Tibial artery (tissue), 4 donors: Measurements from ENCODE around the gene DLX5.

Experiments used
- DNase-seq, 2 donors: peaks; one replicate each; pipeline ENCODE4 v3.0.0-alpha.2; 2019
- H3K27ac ChIP-seq, 2 donors: fragments of 200-600 bp; sonication (generic) in 1 of 2; 1 replicate in 1 of 2; 2 replicates in 1 of 2; pipeline ENCODE4 v1.5.1; 2018 to 2019; ENCODE audit warnings: mild to moderate bottlenecking in 1 of 2
- H3K27me3 ChIP-seq, 2 donors: fragments of 200-600 bp; sonication (generic) in 1 of 2; one replicate each; pipeline versions ENCODE4 v1.5.1 to v1.6.0; 2016 to 2019
- H3K36me3 ChIP-seq, 3 donors: fragments of 200-600 bp; sonication (generic) in 2 of 3; one replicate each; pipeline ENCODE4 v1.5.1; 2016 to 2019; ENCODE audit warnings: mild to moderate bottlenecking in 2 of 3
- H3K4me1 ChIP-seq, 4 donors: fragments of 200-600 bp; sonication (generic) in 2 of 4; 1 replicate in 3 of 4; 2 replicates in 1 of 4; pipeline ENCODE4 v1.5.1; 2016 to 2019
- H3K4me3 ChIP-seq, 2 donors: fragments of 200-600 bp; sonication (generic) in 1 of 2; 1 replicate in 1 of 2; 2 replicates in 1 of 2; pipeline ENCODE4 v1.5.1; 2018 to 2019; ENCODE audit warnings: mild to moderate bottlenecking in 2 of 2
- H3K9me3 ChIP-seq, 3 donors: fragments of 200-600 bp; sonication (generic) in 1 of 3; one replicate each; pipeline ENCODE4 v1.5.1; 2016 to 2019
- intact Hi-C: fragments of 100-400 bp; cut with DNase I; formaldehyde crosslinking; loops from one replicate; pipeline ENCODE4 v1.15.0; 2023; ENCODE audit warnings: low total_unique reads
- TF ChIP-seq, protein P1 (sequence below), 2 experiments: fragments of 200-600 bp in 1 of 2; fragments of 450-650 bp in 1 of 2; IDR thresholded peaks; one replicate each; pipeline ENCODE4 v1.5.1; 2017 to 2019; ENCODE audit warnings: antibody characterized with exemption in 2 of 2, mild to moderate bottlenecking in 1 of 2, moderate library complexity in 1 of 2

The DLX5 gene

DNA sequence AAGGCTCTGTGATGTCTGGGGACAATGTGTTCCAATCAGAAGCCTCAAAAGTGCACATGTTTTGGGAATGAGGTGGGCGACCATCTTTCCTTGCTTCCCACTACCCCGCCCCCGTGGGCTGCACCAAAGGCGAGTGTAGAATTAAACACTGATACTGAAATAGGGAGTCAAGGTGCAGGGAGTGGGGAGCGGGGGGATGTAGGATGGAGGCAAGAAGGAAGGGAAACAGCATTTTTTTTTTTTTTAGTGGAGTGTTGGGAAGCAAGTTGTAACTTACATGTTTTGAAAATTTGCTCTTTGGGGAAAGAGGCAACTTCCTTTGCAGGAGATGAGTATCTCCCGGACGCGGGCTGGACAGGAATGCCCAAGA lies 484 bp upstream of the DLX5 start:
- Histone ChIP-seq H3K36me3 (no peaks in the 10 kb centered on the region), H3K4me1 (peaks cover 0 to 55% (median 24%) of the 10 kb centered on the region in 4 donors), H3K4me3 (peak overlapping the region; percentile 42 to 47), H3K27me3 (peaks cover 0 to 69% of the 10 kb centered on the region in 2 donors), H3K27ac (no peak overlapping the region), H3K9me3 (no peaks in the 10 kb centered on the region)
- TF ChIP-seq, protein P1, sequence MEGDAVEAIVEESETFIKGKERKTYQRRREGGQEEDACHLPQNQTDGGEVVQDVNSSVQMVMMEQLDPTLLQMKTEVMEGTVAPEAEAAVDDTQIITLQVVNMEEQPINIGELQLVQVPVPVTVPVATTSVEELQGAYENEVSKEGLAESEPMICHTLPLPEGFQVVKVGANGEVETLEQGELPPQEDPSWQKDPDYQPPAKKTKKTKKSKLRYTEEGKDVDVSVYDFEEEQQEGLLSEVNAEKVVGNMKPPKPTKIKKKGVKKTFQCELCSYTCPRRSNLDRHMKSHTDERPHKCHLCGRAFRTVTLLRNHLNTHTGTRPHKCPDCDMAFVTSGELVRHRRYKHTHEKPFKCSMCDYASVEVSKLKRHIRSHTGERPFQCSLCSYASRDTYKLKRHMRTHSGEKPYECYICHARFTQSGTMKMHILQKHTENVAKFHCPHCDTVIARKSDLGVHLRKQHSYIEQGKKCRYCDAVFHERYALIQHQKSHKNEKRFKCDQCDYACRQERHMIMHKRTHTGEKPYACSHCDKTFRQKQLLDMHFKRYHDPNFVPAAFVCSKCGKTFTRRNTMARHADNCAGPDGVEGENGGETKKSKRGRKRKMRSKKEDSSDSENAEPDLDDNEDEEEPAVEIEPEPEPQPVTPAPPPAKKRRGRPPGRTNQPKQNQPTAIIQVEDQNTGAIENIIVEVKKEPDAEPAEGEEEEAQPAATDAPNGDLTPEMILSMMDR (IDR thresholded peaks at IDR 0.05), result no peak
- DNase-seq, result no peak
- intact Hi-C loops, result loop anchor here (5.0 to 10.0 kb wide), 3 partner anchors 310 to 1103 kb away; no protein-coding TSS in a partner anchor

DNA sequence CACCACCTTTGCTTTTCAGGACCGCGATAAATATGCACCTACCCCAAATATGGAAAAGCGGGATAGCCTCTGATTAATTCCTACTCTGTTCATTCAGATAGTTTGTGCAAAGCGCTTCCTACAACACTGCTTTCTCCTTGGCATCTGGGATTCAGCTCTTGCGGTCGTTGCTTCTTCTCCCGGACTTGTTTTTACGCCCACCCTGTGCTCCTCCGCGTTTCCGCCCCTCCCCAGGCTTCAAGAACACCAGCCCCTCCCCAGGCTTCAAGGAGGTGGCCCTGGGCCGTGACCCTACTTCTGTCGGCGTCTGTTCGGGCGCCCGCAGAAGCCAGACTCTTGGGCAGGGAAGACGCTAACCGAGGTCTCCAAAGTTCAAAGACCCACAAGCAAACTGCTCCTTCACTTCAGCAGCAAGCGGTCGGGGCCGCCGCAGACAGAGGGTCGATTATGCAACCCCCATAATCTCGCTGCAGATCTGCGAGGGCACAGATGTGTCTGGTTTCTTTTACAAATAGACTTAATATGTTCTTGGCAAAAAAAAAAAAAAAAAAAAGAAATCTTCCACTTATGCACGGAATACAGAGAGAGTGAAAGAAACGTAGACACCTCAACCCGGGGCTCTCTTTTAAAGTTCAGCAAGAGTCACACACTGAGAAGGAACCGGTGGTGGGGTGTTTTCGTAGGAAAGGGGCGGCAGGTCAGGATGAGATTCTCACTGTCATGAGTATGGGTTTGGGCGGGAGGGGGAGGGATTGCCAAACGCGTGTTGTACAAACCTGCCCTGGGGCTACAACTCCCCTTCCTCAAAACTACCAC lies 1.9 kb downstream of the DLX5 start:
- TF ChIP-seq, protein P1 (IDR thresholded peaks at IDR 0.05), result no peak
- H3K4me1 ChIP-seq, result peaks cover 0 to 67% (median 34%) of the 10 kb centered on the region in 4 donors
- H3K9me3 ChIP-seq, result no peaks in the 10 kb centered on the region
- H3K27me3 ChIP-seq, result peaks cover 0 to 93% of the 10 kb centered on the region in 2 donors
- H3K4me3 ChIP-seq, result peak overlapping the region; percentile 2 to 47
- no peak for DNase-seq
- H3K36me3 ChIP-seq, result no peaks in the 10 kb centered on the region
- intact Hi-C loops, result loop anchor here (10.0 kb wide), 1 partner anchor 308 kb away; no protein-coding TSS in a partner anchor
- H3K27ac ChIP-seq, result no peak overlapping the region

DNA sequence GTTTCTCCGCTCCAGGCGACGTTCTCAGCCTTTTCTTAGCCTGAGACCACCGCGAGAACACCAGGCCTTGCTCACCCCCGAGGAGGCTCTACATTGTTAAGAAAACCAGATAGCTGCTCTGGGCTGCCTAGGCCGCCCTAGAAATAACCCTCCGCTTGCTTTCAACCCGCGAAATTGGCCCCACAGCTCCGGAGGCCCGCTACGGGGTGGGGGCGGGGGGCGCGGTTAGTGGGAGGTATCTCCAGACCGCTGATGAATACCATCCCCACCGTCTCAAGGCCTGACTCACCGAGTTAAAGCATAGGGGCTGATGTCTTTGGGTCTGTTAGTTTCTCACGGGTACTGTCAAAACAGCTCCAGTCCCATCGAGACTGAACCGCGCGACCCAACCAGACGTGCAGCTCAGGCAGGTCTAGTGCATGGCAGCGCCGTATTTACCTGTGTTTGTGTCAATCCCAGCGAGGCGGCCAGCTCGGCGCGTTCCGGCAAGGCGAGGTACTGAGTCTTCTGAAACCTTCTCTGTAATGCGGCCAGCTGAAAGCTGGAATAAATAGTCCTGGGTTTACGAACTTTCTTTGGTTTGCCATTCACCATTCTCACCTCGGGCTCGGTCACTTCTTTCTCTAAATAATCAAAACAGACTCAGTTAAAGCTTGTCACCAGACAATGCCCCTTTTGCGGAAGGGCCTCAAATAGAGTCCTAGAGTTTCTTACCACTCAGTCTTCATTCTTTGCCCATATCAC lies 2.7 kb downstream of the DLX5 start:
- intact Hi-C loops, result loop anchor here (10.0 kb wide), 1 partner anchor 307 kb away; no protein-coding TSS in a partner anchor
- Histone ChIP-seq H3K36me3 (no peaks in the 10 kb centered on the region), H3K27me3 (peaks cover 0 to 100% of the 10 kb centered on the region in 2 donors), H3K4me1 (peaks cover 0 to 69% (median 38%) of the 10 kb centered on the region in 4 donors), H3K27ac (no peak overlapping the region), H3K9me3 (no peaks in the 10 kb centered on the region), H3K4me3 (no peak overlapping the region)
- TF ChIP-seq, protein P1 (IDR thresholded peaks at IDR 0.05), result no peak
- DNase-seq, result no peak

DNA sequence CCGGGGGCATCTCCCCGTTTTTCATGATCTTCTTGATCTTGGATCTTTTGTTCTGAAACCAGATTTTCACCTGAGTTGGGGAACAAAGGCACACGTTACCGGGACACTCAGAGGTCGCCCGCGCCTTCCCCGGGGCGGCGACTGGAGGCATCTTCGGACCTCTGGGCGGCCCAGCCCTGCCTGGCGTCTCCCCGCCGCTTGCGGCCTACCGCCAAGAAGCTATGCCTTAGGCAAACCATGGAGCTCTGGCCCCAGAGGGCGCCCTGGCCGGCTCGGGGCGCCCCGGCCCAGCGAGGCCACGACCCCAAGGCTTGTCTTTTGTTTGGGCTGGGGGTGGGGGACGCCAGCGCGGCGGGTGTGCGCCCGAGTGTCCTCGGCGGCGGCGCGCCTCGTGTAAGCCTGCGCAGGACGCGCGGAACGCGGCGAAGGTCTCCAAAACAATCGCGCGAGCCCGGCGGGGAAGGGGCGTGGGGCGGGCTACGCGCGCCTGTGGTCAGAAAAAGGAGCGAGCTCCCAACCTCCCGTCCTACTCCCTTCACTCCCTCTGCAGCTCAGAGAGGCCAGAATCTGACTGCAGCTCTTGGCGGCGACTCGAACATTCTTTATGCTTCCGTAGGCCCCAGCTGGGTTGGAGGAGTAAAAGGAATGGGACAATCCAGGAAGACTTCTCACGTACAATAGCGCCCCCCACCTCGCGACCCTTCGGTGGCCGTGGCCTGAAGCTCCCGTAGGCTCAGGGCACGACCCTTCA lies 3.5 kb downstream of the DLX5 start:
- Histone ChIP-seq H3K36me3 (no peaks in the 10 kb centered on the region), H3K9me3 (no peaks in the 10 kb centered on the region), H3K4me3 (no peak overlapping the region), H3K27ac (no peak overlapping the region), H3K4me1 (peaks cover 0 to 69% (median 45%) of the 10 kb centered on the region in 4 donors), H3K27me3 (peaks cover 0 to 100% of the 10 kb centered on the region in 2 donors)
- no peak for DNase-seq
- intact Hi-C loops, result loop anchor here (10.0 kb wide), 1 partner anchor 306 kb away; no protein-coding TSS in a partner anchor
- TF ChIP-seq, protein P1 (IDR thresholded peaks at IDR 0.05), result no peak

DNA sequence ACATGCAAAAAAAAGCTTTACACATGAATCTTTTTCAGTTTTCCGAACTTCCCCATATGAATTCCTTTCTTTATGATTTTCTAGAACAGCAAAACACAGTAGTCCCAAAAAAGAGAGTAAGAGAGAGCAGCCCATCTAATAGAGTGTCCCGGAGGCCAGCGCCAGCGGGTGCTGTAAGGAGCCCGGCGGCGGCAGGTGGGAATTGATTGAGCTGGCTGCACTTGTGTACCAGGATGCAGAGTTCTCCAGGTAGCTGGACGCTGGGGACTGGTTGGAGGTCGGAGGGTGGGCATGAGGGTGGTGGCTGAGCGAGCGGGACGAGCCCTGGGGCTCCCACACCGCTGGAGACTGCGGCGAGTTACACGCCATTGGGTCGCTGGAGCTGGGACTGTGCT lies 4.0 kb downstream of the DLX5 start:
- no peak for DNase-seq
- peaks cover 0 to 69% (median 46%) of the 10 kb centered on the region in 4 donors for H3K4me1 ChIP-seq
- no peak overlapping the region for H3K4me3 ChIP-seq
- H3K9me3 ChIP-seq, result no peaks in the 10 kb centered on the region
- H3K27me3 ChIP-seq, result peaks cover 0 to 100% of the 10 kb centered on the region in 2 donors
- TF ChIP-seq, protein P1 (IDR thresholded peaks at IDR 0.05), result no peak
- intact Hi-C loops, result loop anchor here (10.0 kb wide), 1 partner anchor 306 kb away; no protein-coding TSS in a partner anchor
- H3K36me3 ChIP-seq, result no peaks in the 10 kb centered on the region
- no peak overlapping the region for H3K27ac ChIP-seq
